ENCODE data around the gene P2RX7.

DNA sequence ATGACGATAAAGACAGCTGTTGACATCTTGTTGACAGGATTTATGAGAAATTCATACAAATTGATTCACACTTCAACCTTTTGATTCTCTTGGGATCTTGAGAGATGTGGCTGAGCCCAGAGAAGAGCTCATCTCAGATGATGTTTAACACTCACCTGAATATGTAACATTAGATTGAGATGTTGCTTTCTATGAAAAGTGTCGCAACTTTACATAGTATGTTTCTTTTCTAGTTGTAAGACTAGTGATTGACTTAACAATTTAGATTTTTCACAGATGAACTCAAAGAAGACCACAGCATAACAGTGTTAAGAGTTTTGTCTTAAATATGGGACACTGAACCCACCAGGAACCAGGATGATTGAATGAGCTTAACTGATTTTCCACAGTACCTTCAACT lies 40.6 kb upstream of the P2RX7 start:
- TF ChIP-seq, protein P1, sequence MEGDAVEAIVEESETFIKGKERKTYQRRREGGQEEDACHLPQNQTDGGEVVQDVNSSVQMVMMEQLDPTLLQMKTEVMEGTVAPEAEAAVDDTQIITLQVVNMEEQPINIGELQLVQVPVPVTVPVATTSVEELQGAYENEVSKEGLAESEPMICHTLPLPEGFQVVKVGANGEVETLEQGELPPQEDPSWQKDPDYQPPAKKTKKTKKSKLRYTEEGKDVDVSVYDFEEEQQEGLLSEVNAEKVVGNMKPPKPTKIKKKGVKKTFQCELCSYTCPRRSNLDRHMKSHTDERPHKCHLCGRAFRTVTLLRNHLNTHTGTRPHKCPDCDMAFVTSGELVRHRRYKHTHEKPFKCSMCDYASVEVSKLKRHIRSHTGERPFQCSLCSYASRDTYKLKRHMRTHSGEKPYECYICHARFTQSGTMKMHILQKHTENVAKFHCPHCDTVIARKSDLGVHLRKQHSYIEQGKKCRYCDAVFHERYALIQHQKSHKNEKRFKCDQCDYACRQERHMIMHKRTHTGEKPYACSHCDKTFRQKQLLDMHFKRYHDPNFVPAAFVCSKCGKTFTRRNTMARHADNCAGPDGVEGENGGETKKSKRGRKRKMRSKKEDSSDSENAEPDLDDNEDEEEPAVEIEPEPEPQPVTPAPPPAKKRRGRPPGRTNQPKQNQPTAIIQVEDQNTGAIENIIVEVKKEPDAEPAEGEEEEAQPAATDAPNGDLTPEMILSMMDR (IDR thresholded peaks at IDR 0.05): no peak
- TF ChIP-seq POLR2AphosphoS5 (IDR thresholded peaks at IDR 0.05): no peak

All from prostate gland (tissue), 2 donors.